ENCODE measurements around the gene MED13L.

DNA sequence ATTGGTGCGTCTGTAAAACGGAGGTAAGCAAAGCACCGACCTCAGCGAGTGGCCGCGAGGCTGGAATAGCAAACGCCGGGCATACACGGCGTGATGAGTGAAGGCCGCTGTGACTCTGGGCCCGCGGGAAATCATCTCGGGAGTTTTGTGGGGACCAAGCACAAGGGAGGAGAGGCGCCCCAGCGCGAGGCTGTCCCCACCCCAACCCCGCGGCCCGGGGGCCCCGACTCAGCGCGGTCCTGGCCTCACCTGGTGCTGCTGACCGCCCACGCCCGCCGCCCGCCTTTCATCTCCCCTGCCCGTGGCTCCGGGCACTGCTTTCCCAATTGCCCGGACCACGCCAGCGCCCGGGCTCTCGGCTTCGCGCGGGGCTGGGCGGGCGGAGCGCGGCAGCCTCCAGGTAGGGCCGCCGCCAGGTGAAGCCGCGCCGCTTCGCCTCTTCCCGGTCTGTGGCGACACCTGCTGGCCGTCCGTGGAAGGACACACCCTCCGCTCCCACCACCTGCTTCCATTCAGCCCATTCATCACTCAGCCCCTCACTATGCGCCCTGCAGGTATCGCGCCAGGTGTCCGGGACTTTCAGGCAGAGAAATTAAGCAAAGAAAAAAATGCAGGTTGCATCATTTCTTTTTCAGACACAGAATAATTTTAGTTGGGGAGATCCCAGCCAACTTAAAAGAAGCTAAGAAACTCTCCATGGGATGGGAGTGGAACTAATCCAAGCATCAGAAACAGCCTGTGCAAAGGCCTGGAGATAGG, 360.4 kb downstream of the MED13L start:
- TF ChIP-seq, protein P1, sequence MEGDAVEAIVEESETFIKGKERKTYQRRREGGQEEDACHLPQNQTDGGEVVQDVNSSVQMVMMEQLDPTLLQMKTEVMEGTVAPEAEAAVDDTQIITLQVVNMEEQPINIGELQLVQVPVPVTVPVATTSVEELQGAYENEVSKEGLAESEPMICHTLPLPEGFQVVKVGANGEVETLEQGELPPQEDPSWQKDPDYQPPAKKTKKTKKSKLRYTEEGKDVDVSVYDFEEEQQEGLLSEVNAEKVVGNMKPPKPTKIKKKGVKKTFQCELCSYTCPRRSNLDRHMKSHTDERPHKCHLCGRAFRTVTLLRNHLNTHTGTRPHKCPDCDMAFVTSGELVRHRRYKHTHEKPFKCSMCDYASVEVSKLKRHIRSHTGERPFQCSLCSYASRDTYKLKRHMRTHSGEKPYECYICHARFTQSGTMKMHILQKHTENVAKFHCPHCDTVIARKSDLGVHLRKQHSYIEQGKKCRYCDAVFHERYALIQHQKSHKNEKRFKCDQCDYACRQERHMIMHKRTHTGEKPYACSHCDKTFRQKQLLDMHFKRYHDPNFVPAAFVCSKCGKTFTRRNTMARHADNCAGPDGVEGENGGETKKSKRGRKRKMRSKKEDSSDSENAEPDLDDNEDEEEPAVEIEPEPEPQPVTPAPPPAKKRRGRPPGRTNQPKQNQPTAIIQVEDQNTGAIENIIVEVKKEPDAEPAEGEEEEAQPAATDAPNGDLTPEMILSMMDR (IDR thresholded peaks at IDR 0.05) = peak; percentile 91 to 96 (median 93)
- TF ChIP-seq POLR2A (IDR thresholded peaks at IDR 0.05) = no peak
